ENCODE measurements around the gene EPHX1.

DNA sequence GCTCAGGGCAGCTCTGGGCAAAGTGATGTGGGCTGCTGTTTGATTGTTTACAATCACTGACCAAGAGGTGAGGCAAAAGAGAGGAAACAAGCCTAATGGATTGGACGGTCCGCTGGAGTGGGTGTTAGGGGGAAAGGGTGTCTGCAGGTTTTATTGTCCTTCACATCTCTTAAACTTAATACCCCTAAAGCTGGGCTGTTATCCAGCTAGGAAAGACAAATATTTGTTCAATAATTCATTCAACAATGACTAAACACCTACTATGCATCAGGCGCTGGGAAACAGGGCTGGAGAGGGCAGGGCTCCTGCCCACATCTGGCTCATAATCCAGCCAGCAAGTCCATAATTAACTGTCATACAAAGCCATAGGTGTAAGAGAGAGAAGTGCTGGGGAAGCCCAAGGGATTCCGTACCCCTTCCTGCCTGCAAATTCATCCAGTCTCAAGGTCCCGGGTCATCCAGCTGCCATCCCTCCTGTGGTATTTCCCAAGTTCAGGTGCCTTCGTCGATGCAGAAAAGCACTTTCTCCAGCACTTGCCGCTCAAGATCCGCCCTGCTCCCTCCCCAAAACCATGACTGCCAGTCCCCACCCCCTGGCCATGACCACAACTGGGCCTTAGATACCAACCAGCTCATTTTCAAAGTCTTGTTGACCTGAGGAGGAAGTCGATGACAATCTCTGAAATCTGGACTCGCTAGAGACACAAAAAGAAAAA lies 61.6 kb downstream of the EPHX1 start:
- TF ChIP-seq MAFK (IDR thresholded peaks at IDR 0.05; ENCODE audit: low read depth, low read length) (no peak), CTCF (IDR thresholded peaks at IDR 0.05; ENCODE audit: control extremely low read depth in 1 of 3, insufficient read depth in 1 of 3, low read depth in 1 of 3, low read length in 3 of 3) (no peak), TCF12 (IDR thresholded peaks at IDR 0.05; ENCODE audit: low read depth, low read length) (no peak), RAD21 (IDR thresholded peaks at IDR 0.05 in 1 of 2, conservative IDR thresholded peaks at IDR 0.05 in 1 of 2; ENCODE audit: low read depth in 2 of 2, low read length in 2 of 2) (no peak), RXRA (IDR thresholded peaks at IDR 0.05; ENCODE audit: insufficient read depth, low read depth, low read length) (no peak), EZH2 (IDR thresholded peaks at IDR 0.05; ENCODE audit: low read depth, low read length, severe bottlenecking) (no peak), JUN (IDR thresholded peaks at IDR 0.05; ENCODE audit: low read depth, low read length) (no peak), HDAC6 (IDR thresholded peaks at IDR 0.05; ENCODE audit: low read depth, low read length) (no peak), POLR2AphosphoS5 (IDR thresholded peaks at IDR 0.05; ENCODE audit: low read depth, low read length) (no peak), POLR2A (IDR thresholded peaks at IDR 0.05; ENCODE audit: control extremely low read depth in 1 of 2, low read depth in 2 of 2, low read length in 2 of 2) (no peak), BCL11A (IDR thresholded peaks at IDR 0.05; ENCODE audit: low read depth in 2 of 2, low read length in 2 of 2) (no peak)
